Body of pancreas (tissue), 4 donors: ENCODE results near the gene UNC80.

Source experiments
- CTCF ChIP-seq, 7 experiments: fragments of 450-650 bp in 4 of 7; fragments of 200-600 bp in 3 of 7; sonication (generic) in 3 of 7; IDR thresholded peaks; one replicate each; pipeline ENCODE4 v1.5.1; 2016 to 2019; ENCODE audit warnings: antibody characterized with exemption in 7 of 7
- POLR2A ChIP-seq, 3 donors: fragments of 450-650 bp; IDR thresholded peaks; one replicate each; pipeline ENCODE4 v1.6.1; 2016; ENCODE audit warnings: antibody characterized with exemption in 3 of 3, mild to moderate bottlenecking in 2 of 3

DNA sequence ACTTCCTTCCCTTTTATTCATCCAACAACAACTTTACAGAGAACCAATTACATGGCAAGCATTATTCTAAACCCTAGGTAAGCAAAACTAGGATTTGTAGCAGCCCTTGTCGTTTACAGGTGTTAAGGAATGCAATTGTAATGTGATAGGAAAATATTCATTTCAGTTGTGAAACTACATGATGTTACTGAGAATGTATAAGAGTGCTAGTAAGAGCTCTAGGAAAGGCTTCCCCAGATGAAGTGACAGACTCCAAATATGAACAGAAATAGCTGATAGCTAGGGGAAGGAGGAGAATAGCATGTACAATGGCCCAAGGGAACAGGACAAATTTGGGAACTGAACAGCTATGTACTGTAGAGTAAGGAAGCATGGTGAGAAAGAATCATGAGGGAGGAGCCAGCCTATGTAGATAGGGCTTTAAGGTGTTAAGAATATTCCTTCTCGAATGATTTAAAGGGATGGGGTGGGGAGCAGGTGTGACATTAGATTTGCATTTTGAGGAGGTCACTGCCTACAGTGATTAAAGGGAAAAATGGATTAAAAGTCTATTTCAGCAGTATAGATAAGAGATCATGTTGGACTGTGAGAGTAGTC is 262.6 kb downstream of the UNC80 start:
- TF ChIP-seq POLR2A (IDR thresholded peaks at IDR 0.05) (no peak), CTCF (IDR thresholded peaks at IDR 0.05) (no peak)
